H1 (cell line): ENCODE results near the gene MGMT. TPM values are rescaled to one million over a fixed set of nuclear protein-coding genes. Genes with fewer than 3 reads are reported as not detected.

Source experiments
- CTCF ChIA-PET: fragments of 300-600 bp; sonication (Branson Sonifier 250); formaldehyde crosslinking; loops from one replicate; lab custom pipeline; 2021; ENCODE audit not compliant: partially characterized antibody; lab: Charles Lee
- POLR2A ChIA-PET: fragments of 300-600 bp; sonication (Branson Sonifier 250); formaldehyde crosslinking; loops from one replicate; lab custom pipeline; 2021; ENCODE audit warnings: inconsistent platforms; ENCODE audit not compliant: partially characterized antibody; lab: Charles Lee
- DNase-seq, 2 experiments: peaks; one replicate each; pipeline versions ENCODE4 v3.0.0 to v3.0.0-alpha.2; 2010 to 2022; ENCODE audit warnings: low spot score in 2 of 2, low read depth in 1 of 2, mixed read lengths in 1 of 2
- FAIRE-seq: peaks from 2 replicates; lab custom pipeline; 2011; peaks lifted over from hg19 to GRCh38; lab: Jason Lieb, UNC
- H2AFZ ChIP-seq: 2 replicates; pipeline ENCODE4 v1.8.1; 2012; ENCODE audit warnings: low read length, inconsistent platforms
- H2AK5ac ChIP-seq: 2 replicates; pipeline ENCODE4 v1.6.1; 2013; ENCODE audit warnings: low read depth, low read length
- H2BK120ac ChIP-seq: replicated peaks from 2 replicates; pipeline ENCODE3; 2013; ENCODE audit warnings: low read depth, low read length, inconsistent platforms
- H2BK12ac ChIP-seq: 2 replicates; pipeline ENCODE4 v1.6.1; 2013; ENCODE audit warnings: low read depth, low read length
- H2BK15ac ChIP-seq: 2 replicates; pipeline ENCODE4 v1.6.1; 2013; ENCODE audit warnings: low read length
- H2BK20ac ChIP-seq: 2 replicates; pipeline ENCODE4 v1.6.1; 2013; ENCODE audit warnings: low read length
- H2BK5ac ChIP-seq: 2 replicates; pipeline ENCODE4 v1.6.1; 2013; ENCODE audit warnings: low read depth, low read length
- H3K14ac ChIP-seq: 2 replicates; pipeline ENCODE4 v1.6.1; 2013; ENCODE audit warnings: inconsistent platforms; ENCODE audit not compliant: insufficient read length
- H3K18ac ChIP-seq: 2 replicates; pipeline ENCODE4 v1.6.1; 2013; ENCODE audit warnings: low read length; ENCODE audit errors: extremely low read depth
- H3K23ac ChIP-seq: 2 replicates; pipeline ENCODE4 v1.6.1; 2013; ENCODE audit warnings: inconsistent platforms; ENCODE audit not compliant: insufficient read length
- H3K23me2 ChIP-seq: 2 replicates; pipeline ENCODE4 v1.6.1; 2013; ENCODE audit warnings: low read depth, low read length
- H3K27ac ChIP-seq: 2 replicates; pipeline ENCODE4 v1.6.1; 2011; ENCODE audit warnings: low read depth, low read length, inconsistent platforms
- H3K27me3 ChIP-seq, 4 experiments: replicated peaks in 1 of 4; 1 replicate in 1 of 4; 2 replicates in 3 of 4; pipeline versions ENCODE4 v1.6.1 to v1.8.1; 2011 to 2013; ENCODE audit warnings: low read length in 3 of 4, mild to moderate bottlenecking in 3 of 4, inconsistent platforms in 2 of 4, mixed read lengths in 2 of 4, moderate library complexity in 1 of 4; ENCODE audit not compliant: control insufficient read depth in 3 of 4, insufficient read depth in 3 of 4; ENCODE audit errors: extremely low read depth in 1 of 4
- H3K36me3 ChIP-seq, 4 experiments: 2 replicates each; pipeline versions ENCODE4 v1.6.1 to v1.8.1; 2011 to 2013; ENCODE audit warnings: mild to moderate bottlenecking in 4 of 4, low read length in 3 of 4, moderate library complexity in 2 of 4, control low read depth in 1 of 4, inconsistent platforms in 1 of 4; ENCODE audit not compliant: insufficient read depth in 4 of 4, control insufficient read depth in 2 of 4
- H3K4ac ChIP-seq: replicated peaks from 2 replicates; pipeline ENCODE3; 2013; ENCODE audit warnings: low read length, low read depth, mixed read lengths, inconsistent platforms; ENCODE audit not compliant: insufficient read length
- H3K4me1 ChIP-seq, 4 experiments: replicated peaks in 1 of 4; 1 replicate in 1 of 4; 2 replicates in 3 of 4; pipeline versions ENCODE4 v1.6.1 to v1.8.1; 2011 to 2013; ENCODE audit warnings: low read length in 3 of 4, inconsistent platforms in 2 of 4, mixed read lengths in 1 of 4; ENCODE audit not compliant: insufficient read depth in 4 of 4, control insufficient read depth in 3 of 4
- H3K4me2 ChIP-seq, 2 experiments: 2 replicates each; pipeline versions ENCODE4 v1.6.1 to v1.8.1; 2011 to 2013; ENCODE audit warnings: low read depth in 2 of 2, low read length in 2 of 2, control low read depth in 1 of 2, inconsistent platforms in 1 of 2, mild to moderate bottlenecking in 1 of 2; ENCODE audit not compliant: insufficient read depth in 1 of 2
- H3K4me3 ChIP-seq, 4 experiments: fragments of 200-600, 300-600 bp in 1 of 4; sonication (generic), shearing (Covaris generic), sonication (Bioruptor Twin) in 1 of 4; 2 replicates each; pipeline versions ENCODE4 v1.5.1 to v1.8.1; 2011 to 2016; ENCODE audit warnings: low read length in 4 of 4, low read depth in 3 of 4, control low read depth in 2 of 4, inconsistent platforms in 2 of 4, mild to moderate bottlenecking in 2 of 4, mixed read lengths in 1 of 4, moderate library complexity in 1 of 4; ENCODE audit not compliant: insufficient read depth in 2 of 4; ENCODE audit errors: extremely low read depth in 1 of 4
- H3K56ac ChIP-seq: replicated peaks from 2 replicates; pipeline ENCODE3; 2013; ENCODE audit warnings: low read depth, mild to moderate bottlenecking, mixed read lengths, low read length, inconsistent platforms; ENCODE audit not compliant: insufficient read length
- H3K79me1 ChIP-seq: 2 replicates; pipeline ENCODE4 v1.6.1; 2013; ENCODE audit warnings: low read depth, low read length, control low read depth
- H3K79me2 ChIP-seq, 2 experiments: 2 replicates each; pipeline versions ENCODE4 v1.6.1 to v1.8.1; 2012 to 2013; ENCODE audit warnings: low read length in 2 of 2, mild to moderate bottlenecking in 2 of 2, inconsistent platforms in 1 of 2; ENCODE audit not compliant: insufficient read depth in 2 of 2, control insufficient read depth in 1 of 2
- H3K9ac ChIP-seq, 4 experiments: replicated peaks in 1 of 4; 1 replicate in 1 of 4; 2 replicates in 3 of 4; pipeline versions ENCODE4 v1.6.1 to v1.8.1; 2011 to 2013; ENCODE audit warnings: low read depth in 3 of 4, low read length in 3 of 4, control low read depth in 2 of 4, mild to moderate bottlenecking in 2 of 4, moderate library complexity in 2 of 4, inconsistent platforms in 1 of 4; ENCODE audit errors: extremely low read depth in 1 of 4
- H3K9me3 ChIP-seq, 2 experiments: 2 replicates each; pipeline versions ENCODE4 v1.6.1 to v1.8.1; 2012 to 2013; ENCODE audit warnings: mild to moderate bottlenecking in 2 of 2, moderate library complexity in 2 of 2, control low read depth in 1 of 2, inconsistent platforms in 1 of 2, low read depth in 1 of 2, low read length in 1 of 2, mixed read lengths in 1 of 2; ENCODE audit not compliant: insufficient read depth in 2 of 2
- H4K20me1 ChIP-seq, 2 experiments: replicated peaks in 1 of 2; 2 replicates each; pipeline versions ENCODE3 to v1.8.1; 2011 to 2013; ENCODE audit warnings: inconsistent platforms in 2 of 2, low read length in 2 of 2, mild to moderate bottlenecking in 1 of 2; ENCODE audit not compliant: insufficient read depth in 2 of 2, control insufficient read depth in 1 of 2
- H4K5ac ChIP-seq: 2 replicates; pipeline ENCODE4 v1.6.1; 2013; ENCODE audit warnings: low read length, low read depth, mixed read lengths, inconsistent platforms; ENCODE audit not compliant: insufficient read length
- H4K8ac ChIP-seq: 2 replicates; pipeline ENCODE4 v1.8.0; 2013; ENCODE audit warnings: mild to moderate bottlenecking, moderate library complexity, low read length, inconsistent platforms; ENCODE audit not compliant: insufficient read depth; ENCODE audit errors: extremely low read depth
- H4K91ac ChIP-seq: replicated peaks from 2 replicates; pipeline ENCODE3; 2013; ENCODE audit warnings: low read length, mixed read lengths, inconsistent platforms; ENCODE audit not compliant: insufficient read length
- CBX5 ChIP-seq: fragments of 300-800, 300-1000 bp; sonication (generic); IDR thresholded peaks from 2 replicates; pipeline ENCODE4 v1.7.1; 2016; ENCODE audit warnings: antibody characterized with exemption, low read length, low read depth
- CTBP2 ChIP-seq: IDR thresholded peaks from 2 replicates; pipeline ENCODE4 v1.7.0; 2011; ENCODE audit warnings: borderline replicate concordance, mild to moderate bottlenecking, moderate library complexity, mixed read lengths, low read length; ENCODE audit not compliant: insufficient read depth, insufficient read length
- FOSL1 ChIP-seq: IDR thresholded peaks from 2 replicates; pipeline ENCODE4 v1.6.1; 2011; ENCODE audit warnings: mild to moderate bottlenecking, low read depth, low read length, moderate library complexity; ENCODE audit not compliant: insufficient read depth
- JUND ChIP-seq: IDR thresholded peaks from 2 replicates; pipeline ENCODE4 v1.6.1; 2011; ENCODE audit warnings: mild to moderate bottlenecking, improper control_type of control experiment, low read length
- KDM1A ChIP-seq: fragments of 200-600, 300-600 bp; sonication (generic); IDR thresholded peaks from 2 replicates; pipeline ENCODE4 v1.7.1; 2016; ENCODE audit warnings: mild to moderate bottlenecking, low read length, borderline replicate concordance
- KDM4A ChIP-seq: IDR thresholded peaks from one replicate; pipeline ENCODE4 v1.7.1; 2012; ENCODE audit warnings: low read depth, mild to moderate bottlenecking, moderate library complexity, low read length, inconsistent platforms; ENCODE audit not compliant: severe bottlenecking
- NANOG ChIP-seq: IDR thresholded peaks from 2 replicates; pipeline ENCODE4 v1.6.1; 2011; ENCODE audit warnings: low read length, low read depth, mild to moderate bottlenecking, inconsistent platforms; ENCODE audit not compliant: insufficient read depth, poor library complexity, severe bottlenecking
- NRF1 ChIP-seq: IDR thresholded peaks from 2 replicates; pipeline ENCODE4 v1.6.1; 2011; ENCODE audit warnings: mild to moderate bottlenecking, low read depth, low read length, improper control_type of control experiment
- POU5F1 ChIP-seq: IDR thresholded peaks from 2 replicates; pipeline ENCODE4 v1.6.1; 2011; ENCODE audit warnings: low read depth, mild to moderate bottlenecking, low read length, moderate library complexity
- RAD21 ChIP-seq, 2 experiments: IDR thresholded peaks in 1 of 2; conservative IDR thresholded peaks in 1 of 2; 2 replicates each; pipeline ENCODE4 v1.6.1; 2011; ENCODE audit warnings: low read depth in 2 of 2, low read length in 2 of 2, improper control_type of control experiment in 1 of 2, inconsistent platforms in 1 of 2, mild to moderate bottlenecking in 1 of 2, moderate library complexity in 1 of 2
- SIN3A ChIP-seq, 2 experiments: IDR thresholded peaks in 1 of 2; conservative IDR thresholded peaks in 1 of 2; 2 replicates each; pipeline ENCODE4 v1.6.1; 2011 to 2012; ENCODE audit warnings: low read length in 2 of 2, improper control_type of control experiment in 1 of 2, low read depth in 1 of 2, mild to moderate bottlenecking in 1 of 2
- WGBS, 2 experiments: shearing (Covaris generic) in 1 of 2; methylation state at CpG; one replicate each; pipeline versions ENCODE4 v1.1.6 to v1.1.7; 2013 to 2015; ENCODE audit warnings: low lambda C conversion rate in 2 of 2, mixed read lengths in 2 of 2, inconsistent platforms in 1 of 2, low coverage in 1 of 2, missing lambda C conversion rate in 1 of 2; ENCODE audit not compliant: insufficient replicate concordance in 2 of 2, insufficient coverage in 1 of 2, insufficient read length in 1 of 2; ENCODE audit errors: extremely low coverage in 1 of 2, missing lambda C conversion rate in 1 of 2; 5-methylcytosine and 5-hydroxymethylcytosine counted together
- polyA plus RNA-seq, 7 experiments: library from polyadenylated mRNA; depleted of rRNA in 3 of 7; stranded (reverse) in 5 of 7; unstranded in 2 of 7; fragments of >200 nt in 5 of 7; fragments of 200-250 nt in 2 of 7; gene quantifications; 1 replicate in 5 of 7; 2 replicates in 1 of 7; 4 replicates in 1 of 7; pipeline versions ENCODE4 v1.2.1 to v1.2.3, GENCODE V29; 2011 to 2013; ENCODE audit warnings: missing spikeins in 2 of 7, mixed read lengths in 2 of 7
- total RNA-seq: library from RNA; stranded (reverse); fragmentation: NEBNext Ultra II Directional; extraction: Animal tissue kit (Norgen Biotek cat#: 25700); gene quantifications from 2 replicates; pipeline ENCODE4 v1.2.1, GENCODE V29; 2021
- TF ChIP-seq, protein P1 (sequence below): IDR thresholded peaks from 2 replicates; pipeline ENCODE4 v1.6.1; 2011; ENCODE audit warnings: low read length, improper control_type of control experiment

MGMT gene
- total and polyA plus RNA-seq, 2 of the 8 experiments (the other 6 are each of a cell fraction or from before 2014, with no cell fraction given), result 9.9 to 10.7 TPM

DNA sequence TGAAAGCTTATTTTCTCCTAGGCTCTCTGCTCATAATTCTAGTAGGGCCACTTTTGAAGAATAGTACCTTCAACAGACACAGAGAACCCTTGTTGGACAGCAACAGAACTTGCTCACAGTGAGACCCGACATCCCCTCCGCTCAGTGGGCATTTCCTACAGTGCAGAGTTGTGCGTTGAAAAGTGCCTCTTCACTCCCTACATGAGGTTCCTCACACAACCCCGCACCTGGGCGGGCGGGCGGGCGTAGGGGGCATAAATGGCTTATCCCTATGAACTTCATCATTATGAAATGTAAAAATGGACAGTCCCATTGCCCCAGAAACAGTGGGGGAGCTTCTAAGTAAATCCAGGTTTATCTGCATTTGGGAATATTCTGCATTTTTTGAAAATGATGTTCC lies 174.9 kb downstream of the MGMT start:
- Histone ChIP-seq H4K20me1 (no peaks in the 10 kb centered on the region), H3K9me3 (no peaks in the 10 kb centered on the region), H3K4me3 (no peak overlapping the region), H2AFZ (no peak overlapping the region), H3K4me2 (no peak overlapping the region), H3K36me3 (no peaks in the 10 kb centered on the region), H2AK5ac (no peak overlapping the region), H3K56ac (no peak overlapping the region), H2BK20ac (no peak overlapping the region), H3K9ac (no peak overlapping the region), H3K27me3 (no peaks in the 10 kb centered on the region), H3K14ac (no peak overlapping the region), H3K79me1 (no peaks in the 10 kb centered on the region), H3K23ac (no peak overlapping the region), H2BK15ac (no peak overlapping the region), H3K23me2 (no peaks in the 10 kb centered on the region), H3K79me2 (no peaks in the 10 kb centered on the region), H2BK120ac (no peak overlapping the region), H4K8ac (no peak overlapping the region), H3K18ac (no peak overlapping the region), H4K5ac (no peak overlapping the region), H4K91ac (no peak overlapping the region), H3K4ac (no peak overlapping the region), H2BK5ac (no peak overlapping the region), H3K27ac (no peak overlapping the region), H2BK12ac (no peak overlapping the region), H3K4me1 (peaks cover 0 to 5% (median 0%) of the 10 kb centered on the region in 4 experiments; a peak in 2 of 7 replicates)
- FAIRE-seq (no peak), DNase-seq (no peak)
- CTCF ChIA-PET, result interaction anchor here (3.3 kb wide), 1 partner anchor 17 kb away, joined by 17 read pairs; no protein-coding TSS in a partner anchor
- WGBS, 2 experiments, result 95% methylated on average over 8 of the region's 8 CpGs; no CpG with 5 or more reads in 1 of the 2 experiments
- POLR2A ChIA-PET, result no interaction called here
- no peak for TF ChIP-seq CTBP2
- no peak for TF ChIP-seq POU5F1
- TF ChIP-seq FOSL1, result no peak
- TF ChIP-seq, protein P1, sequence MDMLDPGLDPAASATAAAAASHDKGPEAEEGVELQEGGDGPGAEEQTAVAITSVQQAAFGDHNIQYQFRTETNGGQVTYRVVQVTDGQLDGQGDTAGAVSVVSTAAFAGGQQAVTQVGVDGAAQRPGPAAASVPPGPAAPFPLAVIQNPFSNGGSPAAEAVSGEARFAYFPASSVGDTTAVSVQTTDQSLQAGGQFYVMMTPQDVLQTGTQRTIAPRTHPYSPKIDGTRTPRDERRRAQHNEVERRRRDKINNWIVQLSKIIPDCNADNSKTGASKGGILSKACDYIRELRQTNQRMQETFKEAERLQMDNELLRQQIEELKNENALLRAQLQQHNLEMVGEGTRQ, result no peak
- TF ChIP-seq CBX5, result no peak
- TF ChIP-seq KDM1A, result no peak
- TF ChIP-seq SIN3A (conservative IDR thresholded peaks at IDR 0.05 in 1 of 2, IDR thresholded peaks at IDR 0.05 in 1 of 2; ENCODE audit: low read depth in 1 of 2, low read length in 2 of 2), result no peak
- no peak for TF ChIP-seq NANOG
- TF ChIP-seq KDM4A, result no peak
- no peak for TF ChIP-seq NRF1
- no peak for TF ChIP-seq RAD21 (IDR thresholded peaks at IDR 0.05 in 1 of 2, conservative IDR thresholded peaks at IDR 0.05 in 1 of 2; ENCODE audit: low read depth in 2 of 2, low read length in 2 of 2)
- TF ChIP-seq JUND, result no peak
